Coronary artery (tissue), 2 donors: Measurements from ENCODE around the gene BHMT.

ENCODE experiments used
- DNase-seq: peaks from one replicate; pipeline ENCODE4 v3.0.0-alpha.2; 2017; ENCODE audit warnings: low spot score
- H3K27ac ChIP-seq, 2 donors: fragments of 200-600 bp; sonication (generic); one replicate each; pipeline ENCODE4 v1.5.1; 2016 to 2019
- H3K4me3 ChIP-seq: fragments of 200-600 bp; sonication (generic); 2 replicates; pipeline ENCODE4 v1.5.1; 2016; ENCODE audit warnings: mild to moderate bottlenecking, moderate library complexity
- CTCF ChIP-seq: fragments of 200-600 bp; sonication (generic); IDR thresholded peaks from one replicate; pipeline ENCODE4 v1.5.1; 2019; ENCODE audit warnings: antibody characterized with exemption

Gene BHMT

GRCh38 chr5:79111387-79111959 is at the start of gene BHMT:
TSS of gene BHMT (plus strand) at chr5:79111809. CDS start at chr5:79111886, 77 bp downstream.
- peak within 1 kb of the TSS; percentile 14 for H3K4me3 ChIP-seq
- no peak for DNase-seq

GRCh38 chr5:79062436-79062835 is 49.2 kb upstream of the BHMT start:
- TF ChIP-seq CTCF: no peak
- H3K4me3 ChIP-seq: no peak overlapping the region
- no peak for DNase-seq
- H3K27ac ChIP-seq: no peak overlapping the region

More at GRCh38 chr5:79111387-79111959, at the start of gene BHMT:
- no peak for TF ChIP-seq CTCF
- no peak within 1 kb of the TSS for H3K27ac ChIP-seq

GRCh38 chr5:79069488-79070349 is 41.9 kb upstream of the BHMT start, which contains the start of the genes BHMT2 and DMGDH:
TSS of gene BHMT2 (plus strand) at chr5:79069767. CDS start at chr5:79069783, 16 bp downstream.
TSS of gene DMGDH (minus strand) at chr5:79069674. CDS start at chr5:79069620, 54 bp downstream.
- H3K27ac ChIP-seq: no peak within 1 kb of the TSS
- no peak for DNase-seq
- TF ChIP-seq CTCF: no peak
- H3K4me3 ChIP-seq: peak within 1 kb of the TSS; percentile 66

GRCh38 chr5:79070350-79070667 is 41.3 kb upstream of the BHMT start:
- Histone ChIP-seq H3K4me3 (peak overlapping the region; percentile 66), H3K27ac (no peak overlapping the region)
- no peak for TF ChIP-seq CTCF
- DNase-seq: no peak

- DNase-seq: no peak
- Histone ChIP-seq H3K4me3 (no peak overlapping the region), H3K27ac (no peak overlapping the region)
- TF ChIP-seq CTCF: no peak
Measured at GRCh38 chr5:79074641-79075040, 37.0 kb upstream of the BHMT start.

- H3K4me3 ChIP-seq: no peak overlapping the region
- no peak for DNase-seq
- no peak for TF ChIP-seq CTCF
- H3K27ac ChIP-seq: no peak overlapping the region
Measured at GRCh38 chr5:79075646-79076426, 35.8 kb upstream of the BHMT start.
